HEK293 (cell line): ENCODE data around the gene MAN2B2.

Source experiments
- CTCF ChIP-seq: fragments of 450-650 bp; formaldehyde crosslinking; IDR thresholded peaks from 2 replicates; pipeline ENCODE4 v1.5.1; 2016; ENCODE audit warnings: missing biosample characterization, missing genetic modification characterization
- GLIS1 ChIP-seq: fragments of 450-650 bp; formaldehyde crosslinking; IDR thresholded peaks from 2 replicates; pipeline ENCODE4 v1.5.1; 2016; ENCODE audit warnings: missing biosample characterization, missing genetic modification characterization
- PRDM1 ChIP-seq: fragments of 450-650 bp; formaldehyde crosslinking; IDR thresholded peaks from 2 replicates; pipeline ENCODE4; 2016; ENCODE audit warnings: missing biosample characterization, missing genetic modification characterization
- PRDM10 ChIP-seq: fragments of 450-650 bp; formaldehyde crosslinking; IDR thresholded peaks from 2 replicates; pipeline ENCODE4 v1.5.1; 2016; ENCODE audit warnings: missing biosample characterization, missing genetic modification characterization
- ZBTB1 ChIP-seq: fragments of 450-650 bp; formaldehyde crosslinking; IDR thresholded peaks from 2 replicates; pipeline ENCODE4 v1.5.1; 2016; ENCODE audit warnings: missing biosample characterization, missing genetic modification characterization
- ZNF138 ChIP-seq: fragments of 450-650 bp; formaldehyde crosslinking; IDR thresholded peaks from 2 replicates; pipeline ENCODE4 v1.5.1; 2016; ENCODE audit warnings: missing biosample characterization, missing genetic modification characterization, borderline replicate concordance
- ZNF324 ChIP-seq: fragments of 450-650 bp; formaldehyde crosslinking; IDR thresholded peaks from 2 replicates; pipeline ENCODE4 v1.5.1; 2016; ENCODE audit warnings: missing biosample characterization, missing genetic modification characterization
- ZNF423 ChIP-seq: fragments of 450-650 bp; formaldehyde crosslinking; IDR thresholded peaks from 2 replicates; pipeline ENCODE4 v1.5.1; 2016; ENCODE audit warnings: missing biosample characterization, missing genetic modification characterization
- ZNF449 ChIP-seq: fragments of 450-650 bp; formaldehyde crosslinking; IDR thresholded peaks from 2 replicates; pipeline ENCODE4 v1.5.1; 2017; ENCODE audit warnings: missing biosample characterization, mild to moderate bottlenecking, missing genetic modification characterization, moderate library complexity
- ZNF558 ChIP-seq: fragments of 450-650 bp; formaldehyde crosslinking; IDR thresholded peaks from 2 replicates; pipeline ENCODE4 v1.5.1; 2016; ENCODE audit warnings: missing biosample characterization, missing genetic modification characterization
- ZNF621 ChIP-seq: fragments of 450-650 bp; formaldehyde crosslinking; IDR thresholded peaks from 2 replicates; pipeline ENCODE4 v1.5.1; 2017; ENCODE audit warnings: missing biosample characterization, missing genetic modification characterization
- ZNF677 ChIP-seq: fragments of 450-650 bp; IDR thresholded peaks from 2 replicates; pipeline ENCODE4 v1.5.0; 2018; ENCODE audit warnings: missing biosample characterization, mild to moderate bottlenecking, missing genetic modification characterization, moderate library complexity

- no peak for TF ChIP-seq ZNF621 (tag by site-specific recombination)
- no peak for TF ChIP-seq GLIS1 (tag by site-specific recombination)
- TF ChIP-seq CTCF, result no peak
- TF ChIP-seq ZNF449 (tag by site-specific recombination), result no peak
- TF ChIP-seq ZNF138 (tag by site-specific recombination), result no peak
- TF ChIP-seq ZNF423, result no peak
- no peak for TF ChIP-seq PRDM10 (tag by site-specific recombination)
- TF ChIP-seq ZNF558 (tag by site-specific recombination), result no peak
- no peak for TF ChIP-seq ZBTB1
- no peak for TF ChIP-seq PRDM1 (tag by site-specific recombination)
- TF ChIP-seq ZNF677 (tag by site-specific recombination), result no peak
- TF ChIP-seq ZNF324, result no peak
Measured at GRCh38 chr4:6576932-6577331, 1.9 kb downstream of the MAN2B2 start.
